ENCODE data around the gene CCDC142.
"Not testable (repeated sequence)": the region's sequence is repeated elsewhere in the genome, so short reads cannot be mapped to it uniquely, and the experiment has no call there.

Gene CCDC142

DNA sequence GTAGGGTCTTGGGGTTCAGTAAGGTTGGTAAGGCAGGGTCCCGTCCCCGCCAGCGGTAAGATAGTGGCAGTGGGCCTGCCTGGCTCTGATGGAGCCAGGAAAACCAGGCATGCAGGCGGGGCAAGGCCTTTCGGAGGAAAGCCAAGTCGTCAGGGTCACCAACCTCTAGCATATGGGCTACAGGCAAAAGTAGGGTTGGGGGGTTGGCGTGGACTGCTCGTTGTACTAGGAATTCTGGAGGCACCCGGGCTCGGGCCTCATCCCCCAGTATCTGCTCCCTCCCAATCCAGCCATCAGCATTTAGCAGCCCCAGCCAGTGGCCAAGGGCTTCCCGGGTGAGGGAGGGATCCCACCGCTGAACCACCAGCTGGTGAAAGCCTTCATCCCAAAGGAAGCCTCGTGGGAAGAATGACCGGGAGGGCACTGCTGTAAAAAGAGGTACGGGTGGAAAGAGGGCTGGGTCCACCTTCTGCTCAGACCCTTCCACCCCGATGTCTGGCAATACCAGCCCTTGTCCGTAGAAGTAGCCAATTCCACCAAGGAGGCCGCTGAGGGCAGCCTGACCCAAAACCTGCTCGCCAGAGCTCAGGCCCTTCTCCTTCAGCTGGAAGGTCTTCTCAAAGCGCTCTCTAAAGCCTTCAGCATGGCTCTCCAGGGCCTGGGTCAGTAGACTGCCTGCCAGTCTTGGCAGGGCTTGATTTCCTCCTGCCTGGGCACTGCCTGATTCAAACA is 20.6 kb downstream of the CCDC142 start:
- DNase-seq, result no peak

DNA sequence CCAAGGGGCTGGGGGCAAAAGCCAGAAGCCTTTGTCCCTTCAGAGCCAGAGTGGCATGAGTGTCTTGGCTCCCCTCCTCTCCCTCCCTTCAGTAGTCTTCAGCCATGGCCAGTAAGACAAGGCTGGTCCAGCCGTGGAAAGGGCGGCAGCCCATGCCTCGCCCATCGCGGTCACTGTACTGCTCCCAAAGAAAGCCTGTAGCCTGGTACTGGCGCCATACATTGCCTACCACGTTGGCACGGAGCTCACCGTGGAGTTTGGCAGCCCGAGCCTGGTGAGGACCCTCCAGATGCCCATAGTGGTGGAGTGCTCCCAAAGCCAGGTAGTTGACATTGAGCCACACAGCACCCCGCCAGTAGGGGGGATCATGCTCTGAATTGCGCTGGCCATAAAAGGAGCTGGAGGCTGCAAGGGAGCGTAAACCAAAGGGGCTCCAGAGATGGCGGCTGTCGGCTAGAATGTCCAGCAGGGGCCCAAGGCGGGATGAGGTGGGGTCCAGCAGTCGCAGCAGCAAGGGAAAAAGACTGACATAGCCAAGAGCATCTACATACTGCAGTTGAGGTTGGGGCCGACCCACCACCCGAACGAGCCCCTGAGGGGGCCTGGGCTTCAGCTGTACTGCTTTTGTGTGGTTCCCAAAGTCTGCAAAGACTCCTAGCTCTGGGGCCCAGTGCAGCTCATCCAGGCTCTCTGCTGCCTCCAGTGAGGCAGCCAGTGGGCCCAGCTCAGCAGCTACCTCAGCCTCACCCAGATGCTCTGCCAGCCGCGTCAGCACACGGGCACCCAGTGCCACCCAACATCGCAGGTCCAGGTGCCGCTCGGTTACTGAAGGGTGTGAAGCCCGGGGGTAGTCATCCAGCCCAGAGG is 21.4 kb downstream of the CCDC142 start:
- DNase-seq, result no peak

DNA sequence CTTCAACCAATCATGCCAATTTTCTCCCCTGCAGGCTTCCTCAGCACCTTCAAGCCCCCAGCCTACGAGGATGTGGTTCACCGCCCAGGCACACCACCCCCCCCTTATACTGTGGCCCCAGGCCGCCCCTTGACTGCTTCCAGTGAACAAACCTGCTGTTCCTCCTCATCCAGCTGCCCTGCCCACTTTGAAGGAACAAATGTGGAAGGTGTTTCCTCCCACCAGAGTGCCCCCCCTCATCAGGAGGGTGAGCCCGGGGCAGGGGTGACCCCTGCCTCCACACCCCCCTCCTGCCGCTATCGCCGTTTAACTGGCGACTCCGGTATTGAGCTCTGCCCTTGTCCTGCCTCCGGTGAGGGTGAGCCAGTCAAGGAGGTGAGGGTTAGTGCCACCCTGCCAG is 22.6 kb downstream of the CCDC142 start:
- not testable (repeated sequence) for DNase-seq

DNA sequence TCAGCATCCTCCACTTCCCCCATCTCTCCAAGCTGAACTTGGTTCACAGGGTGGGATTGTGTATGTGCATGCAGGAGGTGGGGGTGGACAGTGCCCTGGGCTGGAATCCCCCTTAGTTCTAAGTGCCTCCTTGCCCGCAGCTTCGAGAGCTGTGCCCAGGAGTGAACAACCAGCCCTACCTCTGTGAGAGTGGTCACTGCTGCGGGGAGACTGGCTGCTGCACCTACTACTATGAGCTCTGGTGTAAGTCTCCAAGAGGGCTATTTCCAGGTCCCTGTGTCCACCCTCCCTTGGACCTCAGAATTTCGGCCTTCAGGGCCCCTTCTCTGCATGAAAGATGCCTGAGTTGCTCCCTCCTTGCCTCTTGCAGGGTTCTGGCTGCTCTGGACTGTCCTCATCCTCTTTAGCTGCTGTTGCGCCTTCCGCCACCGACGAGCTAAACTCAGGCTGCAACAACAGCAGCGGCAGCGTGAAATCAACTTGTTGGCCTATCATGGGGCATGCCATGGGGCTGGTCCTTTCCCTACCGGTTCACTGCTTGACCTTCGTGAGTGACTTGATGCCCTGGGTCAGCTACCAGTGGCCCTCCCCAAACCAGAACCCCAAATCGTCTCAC is 23.2 kb downstream of the CCDC142 start:
- DNase-seq, result not testable (repeated sequence)

DNA sequence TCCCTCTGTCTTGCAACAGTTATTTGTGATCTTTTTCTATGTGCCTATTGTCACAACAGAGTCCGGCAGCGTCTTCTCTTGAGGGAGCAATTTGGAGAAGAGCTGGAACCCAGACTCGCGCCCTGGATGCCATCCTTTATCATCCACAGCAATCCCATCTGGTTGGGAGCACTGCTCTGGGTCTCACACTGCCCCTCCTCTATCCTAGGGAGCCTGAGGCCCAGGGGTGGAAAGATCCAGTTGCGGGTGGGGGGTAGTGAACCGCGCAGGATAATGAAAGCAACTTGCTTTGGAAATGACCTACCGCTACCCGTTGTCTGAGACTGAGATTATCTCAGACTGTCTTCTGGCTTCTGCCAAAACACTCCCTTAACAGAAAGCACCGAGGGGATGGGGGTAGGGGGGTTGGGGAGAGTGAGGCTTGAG is 23.8 kb downstream of the CCDC142 start:
- no peak for DNase-seq

DNA sequence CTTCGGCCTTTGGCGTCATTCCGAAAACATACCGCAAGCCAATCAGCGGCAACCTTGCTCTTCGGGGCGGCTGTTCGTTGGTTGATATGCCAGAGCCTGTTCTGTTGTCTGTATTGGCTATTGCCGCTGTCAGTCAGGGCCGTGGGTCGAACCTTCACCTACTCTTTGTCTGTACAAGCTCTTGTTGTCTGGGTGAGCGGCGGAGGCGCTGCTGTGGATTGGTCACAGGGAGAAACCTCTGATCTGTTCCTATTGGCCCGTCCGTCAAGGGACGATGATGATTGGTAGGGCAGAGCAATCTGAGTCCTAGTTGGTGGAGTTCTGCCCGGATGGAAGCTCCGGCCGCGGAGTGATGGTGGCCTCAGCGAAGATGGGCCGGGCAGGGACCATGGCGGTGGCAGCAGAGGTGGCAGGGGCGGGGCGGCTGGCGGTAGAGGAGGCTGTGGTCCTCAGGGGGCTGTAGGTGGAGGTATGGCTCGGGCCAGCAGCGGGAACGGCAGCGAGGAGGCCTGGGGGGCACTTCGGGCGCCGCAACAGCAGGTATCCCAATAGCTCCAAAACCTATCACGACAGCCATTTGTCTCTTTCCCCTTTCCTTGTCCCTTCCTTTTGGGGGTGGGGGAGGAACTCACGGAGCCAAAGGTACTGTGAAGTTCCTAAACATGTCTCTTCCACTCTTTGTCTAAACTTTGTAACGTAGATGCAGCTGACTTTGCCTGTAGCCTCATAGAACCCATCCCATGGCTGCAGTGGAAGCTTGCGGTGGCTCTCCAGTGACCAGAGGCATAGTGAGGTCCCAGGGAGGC is 24.5 kb downstream of the CCDC142 start, which contains the start of gene WBP1:
WBP1 (plus strand) TSS at position 307 of the 806 bp plus-strand sequence; CDS start at position 472, 165 bp downstream.
- peak; percentile 98 for DNase-seq

DNA sequence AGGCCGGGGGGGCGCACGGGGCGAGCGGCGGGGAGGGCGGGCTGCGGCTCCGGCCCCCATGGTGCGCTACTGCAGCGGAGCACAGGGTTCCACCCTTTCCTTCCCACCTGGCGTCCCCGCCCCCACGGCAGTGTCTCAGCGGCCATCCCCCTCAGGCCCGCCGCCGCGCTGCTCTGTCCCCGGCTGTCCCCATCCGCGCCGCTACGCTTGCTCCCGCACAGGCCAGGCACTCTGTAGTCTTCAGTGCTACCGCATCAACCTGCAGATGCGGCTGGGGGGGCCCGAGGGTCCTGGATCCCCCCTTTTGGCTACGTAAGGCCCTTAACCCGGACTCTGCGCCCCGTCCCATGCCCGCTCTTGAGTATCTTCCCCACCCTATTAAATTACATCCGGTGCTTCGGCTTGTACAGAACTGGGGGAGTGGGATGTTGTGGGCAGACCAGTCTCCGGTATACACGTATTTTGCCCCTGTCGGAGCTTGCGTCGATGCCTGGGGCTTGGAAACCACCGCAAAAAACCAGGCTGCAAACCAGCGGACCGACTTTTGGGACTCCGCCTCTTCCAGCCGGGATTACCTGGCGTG is 25.2 kb downstream of the CCDC142 start:
- DNase-seq, result peak; percentile 87

DNA sequence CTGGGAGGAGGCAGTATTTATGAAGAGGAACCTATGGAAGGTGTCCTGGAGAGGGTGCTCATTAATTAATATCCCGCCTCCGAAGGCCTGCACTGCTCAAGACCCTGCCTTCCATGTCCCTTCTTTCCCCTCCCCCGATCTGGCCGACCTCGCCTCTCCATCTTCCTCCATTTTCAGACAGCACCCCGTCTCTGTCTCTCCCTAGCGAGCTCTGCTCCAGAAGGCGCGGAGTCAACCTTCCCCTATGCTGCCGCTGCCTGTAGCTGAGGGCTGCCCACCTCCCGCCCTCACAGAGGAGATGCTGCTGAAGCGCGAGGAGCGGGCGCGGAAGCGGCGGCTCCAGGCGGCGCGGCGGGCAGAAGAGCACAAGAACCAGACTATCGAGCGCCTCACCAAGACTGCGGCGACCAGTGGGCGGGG is 25.7 kb downstream of the CCDC142 start:
- peak; percentile 61 for DNase-seq

DNA sequence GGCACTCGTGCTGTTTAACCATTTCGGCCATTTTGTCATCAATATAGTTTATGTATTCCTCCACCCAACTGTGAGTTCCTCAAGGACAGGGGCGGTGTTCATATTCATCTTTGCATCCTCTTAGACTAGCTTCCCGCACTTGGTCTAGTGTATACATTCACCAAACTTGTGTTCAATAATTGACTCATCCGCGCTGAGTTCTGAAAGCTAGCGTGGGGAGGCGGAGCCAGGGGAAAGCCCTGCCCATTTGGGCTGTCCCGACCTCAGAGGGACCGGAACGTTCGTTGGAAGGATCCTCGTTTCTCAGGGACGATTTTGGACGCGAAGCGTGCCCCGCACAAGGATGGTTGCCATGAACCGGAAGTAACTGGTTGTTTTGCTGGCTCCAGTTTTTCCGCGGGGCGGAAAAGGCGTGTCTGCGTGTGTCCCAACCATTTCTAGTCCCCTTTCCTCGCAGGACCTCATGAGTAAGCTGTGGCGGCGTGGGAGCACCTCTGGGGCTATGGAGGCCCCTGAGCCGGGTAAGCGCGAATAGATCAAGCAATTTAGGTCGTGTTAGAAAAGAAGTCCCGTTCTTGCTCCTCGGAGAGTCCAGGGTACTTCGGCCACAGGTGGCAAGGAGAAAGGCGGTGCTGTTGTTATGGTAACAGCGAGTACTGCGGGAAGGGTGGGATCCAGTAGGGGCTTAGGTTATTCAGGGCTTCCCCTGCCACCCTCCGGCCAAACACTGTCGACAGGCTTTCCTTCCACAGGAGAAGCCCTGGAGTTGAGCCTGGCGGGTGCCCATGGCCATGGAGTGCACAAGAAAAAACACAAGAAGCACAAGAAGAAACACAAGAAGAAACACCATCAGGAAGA is 27.9 kb downstream of the CCDC142 start, which contains the start of gene INO80B:
INO80B (plus strand) TSS at position 434 of the 858 bp plus-strand sequence; CDS start at position 464, 30 bp downstream.
- peak; percentile 90 for DNase-seq

DNA sequence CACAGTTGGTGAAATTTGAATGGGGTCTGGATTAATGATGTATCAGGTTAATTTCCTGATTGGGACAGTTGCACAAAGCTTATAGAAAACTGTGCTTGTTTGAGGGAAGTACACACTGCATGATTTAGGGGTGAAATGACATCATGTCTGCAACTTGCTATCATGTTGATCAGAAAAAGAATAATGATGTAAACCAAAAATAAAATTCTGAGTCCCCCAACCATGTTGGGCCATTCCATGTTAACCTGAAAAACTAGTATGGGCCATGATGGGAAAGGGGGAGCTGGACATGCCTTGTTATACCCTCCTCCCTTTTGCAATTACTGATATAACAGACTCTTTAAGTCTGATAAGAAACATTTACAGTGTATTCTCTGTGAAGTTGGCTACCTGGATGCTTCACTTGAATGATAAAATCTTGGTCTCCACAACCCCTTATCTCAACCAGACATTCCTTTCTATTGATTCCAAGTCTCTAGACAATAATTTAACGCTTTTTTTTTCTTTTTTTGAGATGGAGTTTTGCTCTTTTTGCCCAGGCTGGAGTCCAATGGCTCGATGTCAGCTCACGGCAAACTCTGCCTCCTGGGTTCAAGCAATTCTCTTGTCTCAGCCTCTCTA is 32.1 kb downstream of the CCDC142 start:
- no peak for DNase-seq

DNA sequence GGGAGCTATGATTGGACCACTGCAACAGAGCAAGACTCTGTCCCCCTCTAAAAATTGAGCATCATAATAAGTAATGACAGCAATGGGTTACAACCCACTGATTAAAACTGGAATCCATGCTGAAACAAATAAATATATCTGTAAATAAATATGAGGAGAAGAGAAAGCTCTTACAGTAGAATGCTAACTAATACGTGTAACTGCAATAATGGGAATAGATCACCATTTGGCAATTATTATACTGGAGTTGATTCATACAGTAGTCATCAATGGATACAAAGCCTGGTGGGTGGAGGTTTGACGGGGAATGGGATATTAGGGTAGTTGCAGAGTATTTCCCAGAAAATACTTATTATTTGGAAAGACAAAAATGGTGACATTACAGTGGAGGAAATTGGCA is 34.0 kb downstream of the CCDC142 start:
- no peak for DNase-seq

DNA sequence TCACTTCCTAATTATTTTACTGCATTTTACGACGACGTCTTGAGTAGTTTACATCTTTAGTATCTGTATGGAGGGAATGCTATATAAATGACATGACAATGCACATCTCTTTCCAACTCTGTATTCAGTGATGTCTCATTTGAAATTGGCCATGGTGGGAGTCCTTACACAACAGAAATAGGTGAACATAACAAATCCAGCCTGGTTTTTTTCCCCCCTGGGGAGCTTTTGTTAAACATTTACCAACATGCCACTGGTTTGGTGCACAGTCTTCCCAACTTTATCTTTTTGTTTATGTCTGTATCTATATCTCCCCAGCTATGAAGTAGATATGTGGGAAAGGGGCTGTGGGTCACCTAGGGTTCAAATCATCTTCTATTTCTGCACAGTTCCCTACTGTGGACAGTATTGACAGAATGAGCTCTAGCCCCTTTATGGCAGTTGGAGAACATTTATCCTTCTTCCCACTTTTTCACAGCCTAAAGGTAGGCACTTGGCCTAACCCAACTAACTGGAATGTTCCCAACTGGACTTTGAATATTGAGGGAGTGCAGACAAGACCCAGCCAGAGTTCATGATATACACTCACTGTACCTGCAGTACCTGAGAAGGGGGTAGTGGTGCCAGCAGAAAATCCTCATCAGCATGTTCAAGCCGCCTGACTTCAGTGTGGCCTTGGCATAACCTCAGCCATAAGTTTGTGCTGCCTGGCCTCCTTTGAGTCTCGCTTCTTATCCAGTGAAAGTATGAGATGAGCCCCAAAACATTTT is 35.4 kb downstream of the CCDC142 start:
- DNase-seq, result no peak

DNA sequence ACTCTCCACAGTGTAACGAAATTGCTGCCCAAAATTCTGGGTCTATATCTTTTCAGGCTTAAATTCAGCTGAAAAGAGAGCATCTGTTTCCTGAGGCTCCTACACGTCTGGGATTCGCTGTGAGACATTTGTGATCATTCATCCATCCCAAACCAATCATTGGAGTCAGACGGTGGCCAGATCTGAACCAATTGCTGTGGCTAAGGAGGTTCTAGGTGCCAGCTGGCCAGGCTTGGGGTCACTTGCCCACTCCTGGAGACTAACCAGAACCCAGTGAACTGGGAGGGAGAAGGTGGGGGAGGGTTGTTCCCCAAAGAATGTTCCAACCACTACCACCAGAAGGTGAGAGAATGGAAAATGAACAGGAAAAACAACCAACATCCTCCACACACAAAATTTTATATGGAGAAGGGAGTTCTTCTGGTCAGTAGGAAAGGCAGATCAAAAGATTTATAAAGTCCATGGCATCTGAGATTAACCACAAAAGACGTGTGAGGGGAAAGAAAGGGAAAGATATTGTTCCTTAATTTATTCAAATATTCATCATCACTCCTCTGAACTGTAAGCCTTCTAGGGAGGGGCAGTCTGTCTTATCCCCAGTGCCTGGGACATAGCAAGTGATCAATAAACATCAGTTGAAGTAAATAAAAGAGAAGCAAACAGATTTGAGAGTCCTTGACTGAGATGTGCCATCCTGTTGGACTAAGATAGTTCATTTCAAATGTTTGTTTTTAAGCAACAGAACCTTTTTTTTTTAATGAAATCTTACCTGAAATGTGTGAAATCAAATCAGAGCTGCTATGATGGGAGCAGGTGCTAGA is 38.1 kb downstream of the CCDC142 start:
- no peak for DNase-seq

DNA sequence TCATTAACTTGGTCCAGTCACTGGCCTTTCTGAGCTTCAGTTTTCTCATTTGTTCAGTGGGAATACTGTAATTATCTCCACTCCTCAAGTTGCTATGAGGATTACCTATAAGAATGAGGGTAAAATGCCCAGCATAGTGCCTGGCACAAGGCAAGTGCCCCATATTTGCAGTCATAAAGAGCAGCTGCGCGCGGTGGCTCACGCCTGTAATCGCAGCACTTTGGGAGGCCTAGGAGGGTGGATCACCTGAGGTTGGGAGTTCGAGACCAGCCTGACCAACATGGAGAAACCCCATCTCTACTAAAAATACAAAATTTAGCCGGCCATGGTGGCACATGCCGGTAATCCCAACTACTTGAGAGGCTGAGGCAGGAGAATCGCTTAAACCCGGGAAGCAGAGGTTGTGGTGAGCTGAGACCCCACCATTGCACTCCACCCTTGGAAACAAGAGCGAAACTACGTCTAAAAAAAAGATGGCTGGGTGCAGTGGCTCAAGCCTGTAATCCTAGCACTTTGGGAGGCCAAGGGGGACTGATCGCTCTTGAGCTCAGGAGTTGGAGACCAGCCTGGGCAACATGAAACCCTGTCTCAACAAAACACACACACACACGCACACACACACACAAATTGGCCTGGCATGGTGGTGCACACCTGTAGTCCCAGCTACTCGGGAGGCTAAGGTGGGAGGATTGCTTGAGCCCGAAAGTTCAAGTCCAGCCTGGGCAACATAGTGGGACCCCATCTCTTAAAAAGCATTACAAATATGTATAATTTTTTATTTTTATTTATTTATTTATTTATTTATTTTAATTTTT is 40.1 kb downstream of the CCDC142 start:
- DNase-seq, result not testable (repeated sequence)

DNA sequence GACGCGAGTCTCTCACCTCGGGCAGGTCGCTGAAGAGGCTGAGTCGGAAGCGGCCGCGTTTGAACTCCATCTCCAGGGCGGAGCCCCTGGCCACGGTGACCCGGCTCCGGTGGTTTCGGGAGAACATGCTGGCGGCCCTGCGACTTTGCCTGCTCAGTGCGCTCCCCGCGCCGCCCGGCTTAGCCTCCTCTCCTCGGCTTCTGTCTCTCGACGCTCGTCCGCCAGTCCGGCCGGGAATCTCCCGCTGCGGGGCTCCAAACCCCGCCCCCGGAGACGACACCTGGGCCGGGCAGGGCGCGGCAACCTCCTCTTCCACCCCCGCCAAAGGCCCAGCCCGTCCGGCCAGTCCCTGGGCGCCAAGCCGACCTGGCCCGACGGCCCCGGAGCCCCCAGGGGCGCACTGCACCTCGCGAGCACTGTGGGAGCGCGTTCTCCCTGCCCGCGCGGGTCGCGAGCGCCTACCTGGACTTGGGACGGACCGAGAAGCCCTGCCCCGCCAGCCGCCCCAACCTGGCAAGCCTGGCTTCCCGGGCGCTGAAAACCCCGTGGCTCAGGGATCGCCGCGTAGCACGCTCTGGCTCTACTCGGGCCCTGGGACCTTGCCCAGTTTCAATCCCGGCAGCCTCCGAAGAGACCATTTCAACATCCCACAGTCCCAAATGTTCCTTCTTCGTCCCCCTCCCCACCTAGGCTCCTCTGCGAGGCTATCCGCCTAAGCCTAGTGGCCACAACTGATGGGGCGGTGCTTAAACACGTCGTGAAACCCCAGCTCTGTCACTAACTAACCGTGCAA is 40.9 kb downstream of the CCDC142 start, which contains the start of gene RTKN:
RTKN (minus strand) TSS at position 248 of the 793 bp plus-strand sequence; CDS start at position 127, 121 bp downstream.
- DNase-seq, result peak; percentile 75

DNA sequence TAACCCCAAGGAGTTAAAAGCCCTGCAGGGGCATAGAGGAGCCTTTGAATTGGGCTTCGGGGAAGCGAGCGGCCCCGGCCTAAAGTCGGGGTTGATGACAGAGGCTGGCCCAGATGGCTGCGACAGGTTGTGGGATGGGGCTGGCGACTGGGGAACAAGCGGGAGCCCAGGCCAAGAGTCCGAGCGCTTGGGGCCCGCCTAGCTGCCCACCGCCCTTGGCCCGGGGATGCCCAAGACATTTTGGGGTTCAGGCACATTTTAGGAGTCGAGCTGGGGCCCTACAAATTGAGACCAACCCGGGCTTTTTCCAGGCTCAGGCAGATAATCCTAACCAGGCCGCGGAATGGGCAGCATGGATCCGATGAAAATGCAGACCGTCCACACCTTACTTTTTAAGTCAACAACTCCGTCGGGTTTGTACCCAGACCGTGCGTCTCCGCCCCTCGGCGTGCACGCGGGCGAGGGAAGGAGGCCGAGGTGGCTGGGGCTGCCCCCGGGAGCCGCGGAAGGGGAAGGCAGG is 41.6 kb downstream of the CCDC142 start:
- no peak for DNase-seq

Data from NCI-H510A (cell line).